ENCODE results near the gene KDM8. TPM values are rescaled to one million over a fixed set of nuclear protein-coding genes. Genes with fewer than 3 reads are reported as not detected.

KDM8 gene
- total and polyA plus RNA-seq, 12 donors, result 3.4 to 14.6 (median 8.5) TPM

DNA sequence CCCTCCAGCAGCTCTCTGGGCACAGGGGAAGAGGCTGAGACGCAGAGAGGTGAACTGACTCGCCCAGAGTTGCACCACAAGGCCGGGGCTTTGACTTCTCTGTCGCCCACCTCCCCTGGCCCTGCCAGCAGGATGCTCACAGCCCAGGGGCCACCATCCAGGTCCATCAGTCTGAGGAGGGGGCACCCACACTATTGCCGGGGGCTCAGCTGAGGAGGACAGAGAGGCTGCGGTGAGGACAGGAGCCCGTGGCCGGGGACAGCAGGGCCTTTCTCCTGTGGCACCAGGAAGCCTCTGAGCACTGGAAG is 32.6 kb downstream of the KDM8 start:
- H3K4me3 ChIP-seq, result no peak overlapping the region
- H3K27ac ChIP-seq, result peak overlapping the region in 3 of 5 donors; percentile 14 to 81 (median 77)
- intact Hi-C loops (cut with DNase I), result loop anchor here (5.0 to 10.0 kb wide), 3 partner anchors 79 to 131 kb away; partner anchors contain the start of gene IL4R (in 1 of the 2)
- no peaks in the 10 kb centered on the region for H3K27me3 ChIP-seq
- no peaks in the 10 kb centered on the region for H3K9me3 ChIP-seq (replicated peaks in 1 of 3)
- H3K36me3 ChIP-seq (replicated peaks in 1 of 2), result peaks cover 0 to 14% of the 10 kb centered on the region in 2 donors
- no peak for DNase-seq
- WGBS, 4 donors, result 85 to 100% (median 92%) methylated on average over 4 to 8 of the region's 8 CpGs
- peaks cover 8 to 43% of the 10 kb centered on the region in 2 donors for H3K4me1 ChIP-seq (replicated peaks in 1 of 2)
- no peak for TF ChIP-seq POLR2A (IDR thresholded peaks at IDR 0.05)
- no peak for TF ChIP-seq CTCF (IDR thresholded peaks at IDR 0.05)

DNA sequence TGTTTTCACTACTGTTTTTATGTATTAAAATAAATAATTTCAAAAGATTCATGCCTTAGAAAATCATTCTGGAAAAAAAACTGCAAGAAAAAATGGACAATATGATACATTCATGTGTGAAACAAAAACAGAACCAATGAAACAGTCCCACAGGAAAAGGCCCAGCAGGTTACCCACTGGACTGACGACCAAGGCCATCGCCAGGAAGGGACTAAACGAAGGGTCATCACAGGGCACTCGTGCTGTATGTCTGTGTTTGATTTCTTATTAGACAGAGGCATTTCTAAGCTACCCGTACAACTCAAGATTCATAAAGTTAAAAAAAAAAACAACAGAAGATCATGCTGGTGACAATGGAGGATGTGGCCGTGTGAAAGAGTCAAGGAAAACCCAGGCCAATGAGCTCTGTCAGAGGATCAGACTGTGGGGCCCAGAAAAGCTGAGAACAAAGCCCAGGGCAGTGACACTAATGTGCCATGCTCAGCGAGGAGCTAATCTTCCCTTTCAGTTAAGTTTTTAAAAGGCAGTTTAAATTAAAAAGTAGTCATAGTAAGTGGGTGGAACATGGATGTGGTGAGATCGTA is 33.4 kb downstream of the KDM8 start:
- 67 to 72% (median 69%) methylated on average over 8 of the region's 8 CpGs for WGBS, 4 donors
- Histone ChIP-seq H3K27me3 (no peaks in the 10 kb centered on the region), H3K9me3 (replicated peaks in 1 of 3) (no peaks in the 10 kb centered on the region), H3K27ac (peak overlapping the region; percentile 14 to 82 (median 60)), H3K36me3 (replicated peaks in 1 of 2) (peaks cover 0 to 11% of the 10 kb centered on the region in 2 donors), H3K4me1 (replicated peaks in 1 of 2) (peaks cover 12 to 50% of the 10 kb centered on the region in 2 donors), H3K4me3 (no peak overlapping the region)
- TF ChIP-seq POLR2A (IDR thresholded peaks at IDR 0.05) (no peak), CTCF (IDR thresholded peaks at IDR 0.05) (no peak)
- DNase-seq, result no peak
- intact Hi-C loops (cut with DNase I), result loop anchor here (5.0 to 10.0 kb wide), 3 partner anchors 78 to 131 kb away; partner anchors contain the start of gene IL4R (in 1 of the 2)

- WGBS, 4 donors, result 51 to 75% (median 60%) methylated on average over 22 of the region's 22 CpGs
- Histone ChIP-seq H3K9me3 (replicated peaks in 1 of 3) (no peaks in the 10 kb centered on the region), H3K4me1 (replicated peaks in 1 of 2) (peaks cover 12 to 57% of the 10 kb centered on the region in 2 donors), H3K27me3 (no peaks in the 10 kb centered on the region), H3K36me3 (replicated peaks in 1 of 2) (peaks cover 0 to 10% of the 10 kb centered on the region in 2 donors), H3K27ac (peak overlapping the region in 4 of 5 donors; percentile 46 to 82 (median 68)), H3K4me3 (no peak overlapping the region)
- peak in 3 of 7 donors; percentile 46 to 72 (median 55) for DNase-seq
- intact Hi-C loops (cut with DNase I), result loop anchor here (5.0 to 10.0 kb wide), 3 partner anchors 77 to 130 kb away; partner anchors contain the start of gene IL4R (in 1 of the 2)
- TF ChIP-seq CTCF (IDR thresholded peaks at IDR 0.05) (no peak), POLR2A (IDR thresholded peaks at IDR 0.05) (no peak)
Measured at GRCh38 chr16:27237219-27238015, 34.1 kb downstream of the KDM8 start.

GRCh38 chr16:27238016-27238587 is 34.8 kb downstream of the KDM8 start:
- Histone ChIP-seq H3K27ac (peak overlapping the region in 4 of 5 donors; percentile 46 to 82 (median 68)), H3K4me1 (replicated peaks in 1 of 2) (peaks cover 18 to 64% of the 10 kb centered on the region in 2 donors), H3K9me3 (replicated peaks in 1 of 3) (no peaks in the 10 kb centered on the region), H3K4me3 (no peak overlapping the region), H3K27me3 (no peaks in the 10 kb centered on the region), H3K36me3 (replicated peaks in 1 of 2) (peaks cover 0 to 5% of the 10 kb centered on the region in 2 donors)
- peak in 1 of 7 donors; percentile 39 for DNase-seq
- intact Hi-C loops (cut with DNase I), result loop anchor here (5.0 to 10.0 kb wide), 3 partner anchors 77 to 129 kb away; partner anchors contain the start of gene IL4R (in 1 of the 2)
- WGBS, 4 donors, result 67 to 72% (median 69%) methylated on average over 16 of the region's 16 CpGs
- TF ChIP-seq POLR2A (IDR thresholded peaks at IDR 0.05) (no peak), CTCF (IDR thresholded peaks at IDR 0.05) (no peak)

All from adrenal gland (tissue), 12 donors.